DMS 273 treated with DMSO at 0.1 percent for 48 hours (cell line): ENCODE data around the gene HSPA12B.

Experiments
- DNase-seq: peaks from one replicate; lab custom pipeline; 2025; lab: John Stamatoyannopoulos, UW

The HSPA12B gene

DNA sequence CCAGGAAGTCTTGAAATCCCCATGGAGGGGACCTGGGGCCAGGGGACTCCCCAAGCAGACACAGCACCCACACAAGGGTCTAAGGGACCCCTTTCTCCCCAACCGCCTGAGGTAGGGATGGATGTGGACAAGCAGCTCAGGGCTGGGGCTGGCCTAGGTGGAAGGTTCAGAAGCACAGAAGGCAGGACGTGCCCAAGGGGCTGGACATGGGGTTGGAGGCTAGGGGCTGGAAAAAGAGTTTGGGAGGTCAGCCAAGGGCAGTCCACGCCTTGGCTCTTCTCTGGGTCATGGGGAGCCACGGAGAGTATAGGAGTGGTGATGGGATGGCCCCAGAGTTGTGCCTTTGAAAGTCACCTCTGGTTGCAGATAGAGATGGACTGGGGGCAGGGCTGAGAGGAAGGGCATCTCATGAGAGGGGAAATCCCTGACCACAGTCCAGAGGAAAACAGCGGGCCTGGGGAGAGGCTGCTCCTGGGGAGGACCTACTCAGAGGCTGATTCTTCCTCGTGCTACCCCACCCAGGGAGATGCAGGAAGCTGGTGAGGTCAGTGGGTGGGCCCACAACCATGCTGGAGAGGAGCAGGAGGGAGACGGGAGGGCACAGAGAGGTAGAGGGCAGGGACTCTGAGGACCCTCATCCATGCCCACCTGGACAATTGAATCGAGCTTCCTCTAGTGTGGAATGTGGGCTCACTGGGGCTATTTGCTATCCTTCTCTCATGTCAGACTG, 2.5 kb upstream of the HSPA12B start:
- DNase-seq = no peak

DNA sequence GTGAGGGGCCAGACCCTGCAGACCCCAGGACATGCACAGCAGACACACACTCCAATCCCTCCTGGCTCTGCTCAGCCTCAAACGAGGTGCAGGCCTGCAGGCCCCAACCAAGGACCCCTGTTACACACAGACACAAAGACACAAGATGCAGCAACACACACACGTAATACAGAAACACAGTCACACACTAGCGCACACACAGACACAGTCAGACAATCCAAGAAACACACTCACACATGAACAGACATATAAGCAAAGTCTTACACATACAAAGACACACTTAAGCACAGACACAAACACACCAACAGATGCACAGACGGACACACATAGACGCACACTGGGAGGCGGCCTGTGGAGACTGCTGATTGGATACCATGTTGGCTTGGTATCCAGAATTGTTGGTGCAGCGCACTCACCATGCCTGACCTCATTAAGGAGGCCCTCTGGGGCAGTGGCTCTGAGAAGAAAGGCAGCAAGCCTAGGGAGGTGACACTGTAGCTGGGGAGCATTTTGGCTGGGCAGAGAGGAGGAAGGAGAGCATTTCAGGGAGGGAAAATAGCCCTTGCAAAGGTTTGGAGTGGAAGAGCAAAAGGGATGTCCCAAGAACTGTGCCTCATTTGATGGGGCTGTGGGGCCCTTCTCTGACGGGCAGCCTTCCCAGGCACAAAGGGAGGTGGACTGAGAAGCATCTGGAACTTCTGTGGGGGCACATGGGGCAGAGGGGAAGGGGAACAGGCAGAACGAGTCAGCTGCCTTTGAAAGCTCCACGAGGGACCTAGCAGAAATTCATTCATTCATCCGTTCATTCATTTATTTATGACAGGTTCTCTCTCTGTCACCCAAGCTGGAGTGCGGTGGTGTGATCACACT, 1.4 kb upstream of the HSPA12B start:
- DNase-seq = no peak

DNA sequence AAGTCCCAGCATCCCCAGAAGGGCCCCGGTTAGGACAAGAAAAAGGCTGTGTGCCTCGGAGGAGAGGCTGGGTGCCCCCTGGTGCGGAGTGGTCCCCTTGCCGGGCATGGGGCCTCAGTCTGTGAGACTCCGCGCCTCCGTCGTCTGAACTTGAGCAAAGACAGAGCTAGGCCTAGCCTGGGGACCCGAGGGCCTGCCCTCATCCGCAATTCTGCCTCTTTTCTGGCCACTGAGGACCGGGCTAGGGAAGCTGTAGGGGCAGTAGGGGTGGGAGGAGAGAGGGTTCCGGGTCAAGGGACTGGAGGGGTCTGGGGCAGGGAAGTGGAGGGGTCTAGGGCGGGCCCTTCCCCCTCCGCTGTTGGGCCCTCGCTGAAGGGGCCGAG, 550 bp upstream of the HSPA12B start:
- no peak for DNase-seq

DNA sequence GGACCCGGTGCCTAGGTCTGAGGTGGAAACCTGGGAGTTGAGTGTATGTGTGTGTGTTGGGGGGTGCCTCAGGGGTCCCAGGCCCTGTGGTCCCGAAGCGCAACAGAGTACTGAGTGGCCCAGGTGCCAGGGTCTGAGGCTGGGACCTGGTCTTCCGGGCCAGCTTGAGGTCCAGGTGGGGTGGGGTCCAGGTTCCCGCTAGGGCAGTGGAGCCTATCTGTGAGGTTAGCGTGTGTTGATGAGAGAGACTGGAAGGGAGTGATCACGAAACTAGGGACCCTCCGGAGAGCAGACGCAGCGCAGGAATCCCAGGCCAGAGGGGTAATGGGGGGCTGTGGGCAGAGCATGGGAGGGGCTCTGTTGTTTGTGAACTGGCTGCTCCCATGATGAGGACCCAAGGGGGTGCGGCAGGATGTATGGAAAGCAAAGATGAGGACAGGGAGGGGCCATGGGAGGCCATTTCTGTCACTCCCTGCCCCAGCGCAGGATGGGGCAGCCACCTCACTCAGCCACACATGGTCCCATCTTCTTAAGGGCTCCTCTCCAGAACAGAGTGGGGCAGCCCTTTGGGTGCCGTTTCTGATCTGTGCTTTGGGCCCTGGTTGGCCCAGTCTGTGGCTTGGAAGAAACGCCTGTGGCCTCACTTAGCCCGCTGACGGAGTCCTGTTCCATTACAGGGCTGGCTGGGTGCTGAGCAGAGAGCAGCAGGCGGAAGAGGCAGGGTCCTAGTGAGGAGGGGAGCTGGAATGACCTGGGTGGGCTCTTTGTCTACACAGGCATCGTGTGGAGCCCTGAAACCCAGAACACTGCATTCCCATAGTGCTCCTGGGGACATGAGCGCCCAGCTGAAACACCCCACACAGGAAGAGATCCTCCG, 872 bp downstream of the HSPA12B start:
- no peak for DNase-seq

DNA sequence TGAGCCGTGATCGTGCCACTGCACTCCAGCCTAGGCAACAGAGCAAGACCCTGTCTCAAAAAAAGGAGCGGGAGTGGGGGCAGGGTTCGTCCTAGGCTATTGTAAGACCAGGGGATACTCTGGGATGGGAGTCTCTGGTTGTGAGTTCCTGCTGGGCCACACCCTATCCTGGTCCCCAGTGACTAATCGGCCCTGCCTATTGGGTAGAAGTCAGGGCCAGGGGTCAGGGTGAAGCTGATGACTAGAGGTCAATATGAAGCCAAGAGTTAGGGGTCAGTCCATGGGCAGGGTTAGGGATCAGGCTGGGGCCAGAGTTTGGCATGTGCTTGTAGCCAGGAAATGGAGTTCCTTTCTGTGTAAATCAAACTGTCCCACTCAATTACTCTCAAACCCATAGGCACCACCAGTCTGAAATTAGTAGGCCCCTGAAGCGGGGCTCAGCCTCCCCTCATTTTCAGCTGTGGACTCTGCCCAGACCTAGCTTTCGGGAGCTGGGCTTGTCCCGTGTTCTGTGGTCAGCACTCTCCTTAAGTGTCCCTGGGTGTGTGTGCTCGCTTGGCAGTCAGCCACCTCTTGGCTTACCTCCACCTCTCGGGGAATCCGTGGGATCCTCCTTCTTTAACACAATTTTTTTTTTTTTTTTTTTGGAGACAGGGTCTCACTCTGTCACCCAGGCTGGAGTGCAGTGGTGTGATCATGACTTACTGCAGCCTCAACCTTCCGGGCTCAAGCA, 1.8 kb downstream of the HSPA12B start:
- no peak for DNase-seq

GRCh38 chr20:3735768-3736167, 3.3 kb downstream of the HSPA12B start:
- DNase-seq = no peak

DNA sequence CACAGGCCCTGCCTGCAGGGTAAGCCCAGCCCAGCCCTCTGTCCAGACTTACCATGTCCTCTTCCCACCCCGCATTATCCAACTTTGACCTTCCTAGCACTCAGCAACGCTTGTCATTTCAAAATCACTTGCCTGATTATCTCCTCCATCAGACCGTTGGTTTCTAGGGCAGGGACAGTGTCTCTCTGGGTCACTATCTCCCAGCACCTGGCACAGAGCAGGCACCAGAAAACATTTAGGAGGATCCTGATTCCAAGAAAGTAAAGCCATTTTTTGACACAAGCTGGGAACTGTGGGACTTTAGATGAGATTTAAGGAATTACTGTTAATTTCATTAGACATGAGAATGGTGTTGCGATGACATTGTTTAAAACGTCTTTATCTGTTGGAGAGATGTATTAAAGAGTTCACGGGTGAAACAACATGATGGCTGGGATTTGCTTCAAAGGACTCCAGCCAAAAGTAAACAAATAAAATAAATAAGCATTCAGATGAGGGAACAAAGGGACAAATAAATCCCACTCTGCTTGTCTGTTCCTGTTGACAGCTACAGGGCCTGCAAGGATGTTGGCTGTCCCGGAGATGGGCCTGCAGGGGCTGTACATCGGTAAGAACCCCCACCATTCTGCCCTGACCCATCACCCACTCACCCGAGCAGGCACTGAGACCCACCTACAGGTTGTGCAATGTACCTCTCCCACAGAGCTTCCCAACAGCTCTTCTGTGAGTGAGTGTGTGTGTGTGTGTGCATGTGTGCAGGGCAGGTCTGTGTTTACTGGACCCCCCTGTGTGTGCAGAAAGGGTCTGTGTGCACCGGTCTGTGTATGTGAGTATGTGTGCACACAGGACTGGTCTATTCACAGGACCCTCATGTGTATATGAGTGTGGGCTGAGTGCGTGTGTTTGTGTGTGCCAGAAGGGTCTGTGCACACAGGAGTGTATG, 5.9 kb downstream of the HSPA12B start:
- DNase-seq = no peak

GRCh38 chr20:3739054-3739925, 6.8 kb downstream of the HSPA12B start:
- no peak for DNase-seq

DNA sequence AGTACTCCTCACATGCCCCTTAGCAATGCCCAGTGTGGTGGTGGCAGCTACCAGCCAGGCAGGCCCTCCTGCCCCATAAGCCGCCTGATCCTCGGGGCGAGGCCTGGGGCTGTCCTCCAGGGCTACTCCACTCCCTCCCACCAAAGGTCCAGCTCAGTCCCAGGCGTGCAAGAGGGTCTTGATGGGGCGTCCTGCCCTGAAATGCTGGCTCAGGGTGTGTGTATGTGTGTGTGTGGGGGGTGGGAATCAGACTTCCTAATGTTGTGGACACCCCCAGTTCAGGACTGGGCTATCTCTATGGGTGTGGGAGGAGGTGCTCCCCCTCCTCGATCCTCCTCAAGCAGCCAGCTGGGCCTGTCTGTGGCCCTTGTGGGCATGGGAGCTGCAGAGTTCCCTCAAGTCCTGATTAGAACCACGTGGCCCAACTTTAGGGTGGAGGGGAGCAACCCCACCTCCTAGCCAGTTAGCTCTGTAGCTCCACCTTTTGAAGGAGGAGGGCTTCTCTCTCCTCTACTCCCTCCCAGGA, 7.5 kb downstream of the HSPA12B start:
- no peak for DNase-seq

DNA sequence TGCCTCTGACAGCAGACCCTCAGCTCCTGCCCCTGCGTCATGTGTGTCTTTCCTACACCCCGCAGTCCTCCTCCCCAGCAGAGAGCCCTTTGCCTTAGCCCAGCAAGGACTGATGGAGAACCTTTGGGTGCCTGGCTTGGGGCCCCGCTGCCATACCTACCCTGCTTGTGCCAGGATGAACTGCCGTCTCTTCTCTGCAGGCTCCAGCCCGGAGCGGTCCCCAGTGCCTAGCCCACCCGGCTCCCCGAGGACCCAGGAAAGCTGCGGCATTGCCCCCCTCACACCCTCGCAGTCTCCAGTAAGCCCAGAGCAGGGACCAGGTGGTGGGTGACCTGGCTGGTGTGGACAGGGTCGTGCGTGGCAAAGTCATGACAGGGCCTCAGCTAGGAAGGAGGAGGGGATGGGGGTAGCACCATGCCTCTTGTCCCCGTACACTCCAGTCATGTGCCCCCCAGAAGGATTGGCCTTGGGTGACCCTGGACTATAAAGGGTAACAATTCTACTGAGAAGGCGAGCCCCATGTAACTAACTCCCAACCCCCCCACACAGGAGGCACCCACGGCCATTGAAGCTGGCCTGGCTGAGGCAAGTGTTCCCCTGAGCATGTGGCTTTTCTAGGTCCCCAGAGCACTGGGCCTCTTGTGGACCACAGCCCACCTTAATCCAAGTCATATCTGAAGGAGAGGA, 8.3 kb downstream of the HSPA12B start:
- no peak for DNase-seq

GRCh38 chr20:3741836-3742458, 9.5 kb downstream of the HSPA12B start:
- no peak for DNase-seq

DNA sequence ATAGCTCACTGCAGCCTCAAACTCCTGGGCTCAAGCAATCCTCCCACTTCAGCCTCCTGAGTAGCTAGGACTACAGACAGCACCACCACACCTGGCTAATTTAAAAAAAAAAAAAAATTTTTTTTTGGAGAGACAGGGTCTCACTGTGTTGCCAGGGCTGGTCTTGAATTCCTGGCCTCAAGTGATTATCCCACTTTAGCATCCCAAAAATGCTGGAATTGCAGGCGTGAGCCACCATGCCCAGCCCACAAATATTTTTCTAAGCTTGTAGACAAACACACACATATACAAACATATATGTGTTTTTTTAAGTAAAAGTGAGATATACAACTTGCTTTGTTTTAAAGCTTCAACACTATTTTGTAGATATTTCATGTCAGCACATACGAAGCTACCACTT, 10.8 kb downstream of the HSPA12B start:
- no peak for DNase-seq

- no peak for DNase-seq
Observed at GRCh38 chr20:3744037-3744436, 11.6 kb downstream of the HSPA12B start.

- DNase-seq = no peak
Observed at GRCh38 chr20:3744806-3745685, 12.6 kb downstream of the HSPA12B start.

DNA sequence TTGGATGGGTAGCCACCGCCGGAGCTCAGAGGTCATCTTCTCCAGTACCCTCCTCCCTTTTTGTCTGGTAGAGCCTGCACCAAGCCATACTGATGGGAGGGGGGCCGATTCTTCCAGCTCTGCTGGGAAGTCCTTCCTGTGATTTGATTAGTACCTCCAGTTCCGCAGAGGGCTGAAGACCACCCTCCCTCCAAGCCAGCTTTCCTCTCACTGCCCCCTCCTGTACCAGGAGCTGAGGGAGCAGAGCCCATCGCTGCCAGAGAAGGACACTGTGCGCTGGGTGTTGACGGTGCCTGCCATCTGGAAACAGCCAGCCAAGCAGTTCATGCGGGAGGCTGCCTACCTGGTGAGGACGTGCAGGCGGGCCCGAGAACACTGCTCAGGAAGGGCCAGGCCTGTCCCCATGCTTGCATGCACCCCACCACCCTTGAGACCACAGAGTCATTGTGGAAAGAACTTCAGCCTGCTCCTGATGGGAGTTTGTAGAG, 13.2 kb downstream of the HSPA12B start:
- DNase-seq = no peak

DNA sequence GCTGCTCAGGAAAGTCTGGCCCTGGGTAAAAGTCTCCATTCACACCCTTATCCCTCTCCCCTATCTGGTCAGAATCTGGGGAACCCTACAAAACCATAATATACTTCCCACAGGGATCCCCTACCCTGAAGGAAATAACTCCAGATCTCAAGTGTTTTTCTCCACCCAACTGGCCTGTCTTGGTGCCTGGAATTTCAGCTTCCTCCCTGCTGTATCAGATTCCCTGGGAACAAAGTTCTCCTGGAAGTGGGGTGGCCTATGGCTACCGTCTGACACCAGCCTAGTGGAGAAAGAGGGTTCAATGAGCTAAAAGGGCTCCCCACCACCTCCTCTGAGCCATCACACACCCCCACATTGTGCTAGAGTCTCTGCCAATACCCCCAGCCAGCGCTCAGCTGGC, 15.0 kb downstream of the HSPA12B start:
- DNase-seq = no peak

GRCh38 chr20:3748073-3748472, 15.6 kb downstream of the HSPA12B start:
- DNase-seq = no peak
